Stimulated activated CD8-positive, alpha-beta memory T cell treated with anti-CD3 and anti-CD28 coated beads, Interleukin-4, amount 100 ng/mL, for 48 hours (primary cell): ENCODE results near the gene COX5B.
"Not testable (repeated sequence)": the region's sequence is repeated elsewhere in the genome, so short reads cannot be mapped to it uniquely, and the experiment has no call there.

Experiments used
- DNase-seq: peaks from one replicate; pipeline ENCODE4 v3.0.0-alpha.2; 2020

Gene COX5B

GRCh38 chr2:97673915-97674283 lies 28.0 kb downstream of the COX5B start:
- DNase-seq: peak; percentile 71

GRCh38 chr2:97675430-97676113 lies 29.7 kb downstream of the COX5B start:
- no peak for DNase-seq

GRCh38 chr2:97676620-97677019 lies 30.8 kb downstream of the COX5B start:
- DNase-seq: no peak

GRCh38 chr2:97677480-97677879 lies 31.6 kb downstream of the COX5B start:
- DNase-seq: no peak

GRCh38 chr2:97678298-97678697 lies 32.4 kb downstream of the COX5B start:
- no peak for DNase-seq

- not testable (repeated sequence) for DNase-seq
Measured at GRCh38 chr2:97687235-97687634, 41.4 kb downstream of the COX5B start.

- no peak for DNase-seq
Measured at GRCh38 chr2:97688062-97688827, 42.4 kb downstream of the COX5B start.

- no peak for DNase-seq
Measured at GRCh38 chr2:97691166-97691565, 45.3 kb downstream of the COX5B start.

- no peak for DNase-seq
Measured at GRCh38 chr2:97693476-97693875, 47.6 kb downstream of the COX5B start.

GRCh38 chr2:97695744-97696143 lies 49.9 kb downstream of the COX5B start:
- DNase-seq: no peak

GRCh38 chr2:97697252-97698235 lies 51.7 kb downstream of the COX5B start:
- DNase-seq: peak; percentile 98
